Astrocyte of the spinal cord (primary cell): ENCODE results near the gene ATAD3B.
"Not testable (repeated sequence)": the region's sequence is repeated elsewhere in the genome, so short reads cannot be mapped to it uniquely, and the experiment has no call there.

Experiments
- DNase-seq: peaks from one replicate; pipeline ENCODE4 v3.0.0; 2011; ENCODE audit warnings: low read depth, low spot score
- H3K4me3 ChIP-seq: 2 replicates; pipeline ENCODE4 v1.5.1; 2011; ENCODE audit warnings: low read depth, mild to moderate bottlenecking, low read length, moderate library complexity
- CTCF ChIP-seq: IDR thresholded peaks from 2 replicates; pipeline ENCODE4 v1.5.1; 2012; ENCODE audit warnings: low read depth, mild to moderate bottlenecking, low read length, inconsistent platforms
- in situ Hi-C: cut with HindIII; loops from 2 replicates; pipeline ENCODE4 v1.10.0; 2017; ENCODE audit warnings: low sequenced_read_pairs

Gene ATAD3B

GRCh38 chr1:1452882-1453281, 18.7 kb upstream of the ATAD3B start:
- H3K4me3 ChIP-seq: no peak overlapping the region
- TF ChIP-seq CTCF: no peak
- no peak for DNase-seq
- in situ Hi-C loops: no loop called here

DNA sequence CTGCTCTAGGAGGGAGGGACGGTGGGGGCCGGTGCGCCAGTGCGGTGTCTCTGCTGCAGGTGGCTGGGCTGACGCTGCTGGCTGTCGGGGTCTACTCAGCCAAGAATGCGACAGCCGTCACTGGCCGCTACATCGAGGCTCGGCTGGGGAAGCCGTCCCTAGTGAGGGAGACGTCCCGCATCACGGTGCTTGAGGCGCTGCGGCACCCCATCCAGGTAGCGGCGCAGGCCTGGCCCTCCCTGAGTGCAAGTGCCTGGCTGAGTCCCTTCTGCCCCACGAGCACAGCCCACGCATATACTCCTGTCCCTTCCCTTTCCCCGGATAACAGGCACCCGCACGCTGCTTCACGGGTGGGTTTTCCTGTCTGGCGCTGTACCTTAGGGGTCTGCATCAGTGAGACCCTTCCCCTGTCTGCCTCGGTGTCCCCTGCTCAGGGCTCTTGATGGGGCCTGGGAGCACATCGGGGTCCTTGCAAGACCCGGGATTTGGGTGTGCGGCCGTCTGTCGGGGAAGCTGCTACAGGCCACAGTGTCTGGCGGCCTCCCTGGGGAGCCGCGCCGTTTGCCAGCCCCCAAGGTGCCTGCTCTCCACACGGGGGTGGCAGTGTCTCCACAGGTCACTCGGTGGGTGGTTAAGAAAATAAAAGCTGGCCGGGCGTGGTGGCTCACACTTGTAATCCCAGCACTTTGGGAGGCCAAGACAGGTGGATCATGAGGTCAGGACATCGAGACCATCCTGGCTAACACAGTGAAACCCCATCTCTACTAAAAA, 17.1 kb upstream of the ATAD3B start:
- H3K4me3 ChIP-seq, DNase-seq, in situ Hi-C loops: not testable (repeated sequence)

GRCh38 chr1:1455366-1455884, 16.1 kb upstream of the ATAD3B start:
- in situ Hi-C loops: no loop called here
- no peak overlapping the region for H3K4me3 ChIP-seq
- TF ChIP-seq CTCF: no peak
- DNase-seq: no peak

GRCh38 chr1:1455934-1456333, 15.6 kb upstream of the ATAD3B start:
- H3K4me3 ChIP-seq, in situ Hi-C loops, DNase-seq: not testable (repeated sequence)

DNA sequence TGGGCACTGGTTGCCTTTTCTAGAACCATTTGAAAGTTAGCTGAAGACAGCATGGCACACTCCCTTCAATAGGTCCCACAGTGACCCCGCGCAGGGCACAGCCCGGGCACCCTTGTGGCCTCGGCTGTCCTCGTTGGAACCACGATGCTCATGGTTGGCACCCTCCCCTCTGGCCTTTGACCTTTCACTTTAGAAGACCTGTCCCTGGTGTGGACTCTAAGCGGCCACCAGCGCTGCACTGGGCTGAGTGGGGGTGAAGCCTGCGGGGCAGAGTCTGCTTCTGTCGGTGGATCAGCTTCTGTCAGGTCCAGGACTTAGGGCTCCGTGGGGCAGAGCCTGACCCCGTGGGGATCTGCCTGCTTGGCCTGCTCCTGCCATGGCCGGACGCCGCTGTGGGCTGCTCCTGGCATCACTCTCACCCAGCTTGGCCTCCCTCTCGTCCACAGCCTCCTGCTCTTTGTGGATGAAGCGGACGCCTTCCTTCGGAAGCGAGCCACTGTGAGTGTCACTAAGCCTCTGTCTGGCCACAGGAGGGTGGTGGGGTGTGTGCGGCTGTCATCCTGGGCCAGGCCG, 14.8 kb upstream of the ATAD3B start:
- in situ Hi-C loops, H3K4me3 ChIP-seq, DNase-seq: not testable (repeated sequence)

GRCh38 chr1:1459156-1459555, 12.4 kb upstream of the ATAD3B start:
- in situ Hi-C loops, H3K4me3 ChIP-seq, DNase-seq: not testable (repeated sequence)

DNA sequence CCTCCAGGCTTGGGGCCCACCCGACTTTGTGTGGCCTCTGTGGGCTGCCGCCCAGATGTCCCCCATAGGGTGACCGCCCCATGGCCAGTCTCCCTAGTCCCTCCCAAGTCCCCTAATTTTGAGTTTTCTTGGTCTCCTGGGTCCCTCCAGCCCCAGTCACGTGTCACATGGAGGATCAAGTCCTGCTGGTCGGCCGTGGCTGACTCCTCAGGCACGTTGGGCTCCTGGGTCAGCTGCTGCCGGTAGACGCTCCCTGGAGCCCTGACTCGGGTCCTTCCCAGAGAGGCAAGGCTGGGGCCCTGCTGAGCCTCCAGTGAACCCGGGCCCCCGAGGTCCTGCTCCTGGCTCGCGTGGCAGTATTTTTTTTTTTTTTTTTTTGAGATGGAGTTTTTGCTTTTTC, 11.9 kb upstream of the ATAD3B start:
- in situ Hi-C loops, H3K4me3 ChIP-seq: not testable (repeated sequence)

DNA sequence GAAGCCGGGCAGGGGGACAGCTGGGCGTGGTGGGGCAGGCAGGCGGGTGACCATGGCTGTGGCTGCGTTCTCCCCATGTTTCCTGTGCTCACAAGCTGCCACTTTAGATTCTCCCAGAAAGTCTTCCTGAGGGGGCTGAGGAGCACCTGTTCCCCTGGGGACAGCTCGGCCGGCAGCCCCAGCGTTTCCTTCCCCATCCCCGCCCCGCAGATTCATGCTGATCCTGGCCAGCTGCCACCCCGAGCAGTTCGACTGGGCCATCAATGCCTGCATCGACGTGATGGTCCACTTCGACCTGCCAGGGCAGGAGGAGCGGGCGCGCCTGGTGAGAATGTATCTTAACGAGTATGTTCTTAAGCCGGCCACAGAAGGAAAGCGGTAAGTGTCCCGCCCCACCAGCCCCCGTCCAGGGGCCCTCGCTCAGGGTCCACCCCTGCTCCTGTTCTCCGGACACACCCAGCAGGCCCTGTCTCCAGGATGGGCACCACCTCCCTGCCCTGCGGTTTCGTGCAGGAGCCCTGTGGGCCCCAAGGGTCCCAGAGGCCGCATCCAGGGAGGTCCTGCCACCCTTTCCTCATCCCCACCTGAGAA, 10.9 kb upstream of the ATAD3B start:
- no peak for TF ChIP-seq CTCF
- DNase-seq: no peak
- H3K4me3 ChIP-seq: no peak overlapping the region
- in situ Hi-C loops: no loop called here

More for the DNA sequence above, 11.9 kb upstream of the ATAD3B start:
- not testable (repeated sequence) for DNase-seq

DNA sequence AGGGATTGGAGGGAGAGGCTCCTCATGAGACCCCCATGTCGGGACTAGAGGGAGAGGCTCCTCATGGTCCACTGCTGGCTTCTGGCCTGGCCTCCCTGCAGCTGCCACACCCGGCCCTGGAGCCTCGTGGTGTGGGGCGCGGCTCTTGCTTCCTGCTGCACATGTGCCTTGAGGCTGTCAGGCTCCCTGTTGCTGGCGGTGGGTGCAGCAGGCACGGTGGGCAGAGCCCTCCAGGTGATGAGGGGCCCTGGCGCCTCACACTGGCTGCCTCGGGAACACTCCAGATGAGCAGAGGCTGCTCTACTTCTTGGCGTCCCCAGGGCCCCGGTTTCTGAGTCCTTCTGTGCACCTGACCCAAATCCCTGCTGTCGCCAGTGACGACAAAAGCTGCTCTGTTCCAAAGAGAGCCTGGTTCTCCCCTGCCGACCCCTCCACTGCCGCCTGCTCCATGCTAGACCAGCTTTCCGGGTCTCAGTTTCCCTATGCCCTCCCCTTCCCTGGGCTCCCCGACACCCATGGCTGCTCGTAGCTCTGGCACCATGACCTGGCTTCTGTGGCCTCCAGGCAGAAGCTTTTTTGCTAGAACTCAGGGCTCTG, 9.7 kb upstream of the ATAD3B start:
- H3K4me3 ChIP-seq: no peak overlapping the region
- no peak for TF ChIP-seq CTCF
- no peak for DNase-seq
- in situ Hi-C loops: no loop called here
